A172 (cell line): ENCODE measurements around the gene MBNL2. TPM values are rescaled to one million over a fixed set of nuclear protein-coding genes. Genes with fewer than 3 reads are reported as not detected.

Source experiments
- DNase-seq: peaks from one replicate; pipeline ENCODE4 v3.0.0-alpha.2; 2015; ENCODE audit warnings: low spot score
- total RNA-seq: library from RNA; depleted of rRNA; stranded (reverse); fragments of >200 nt; shearing (Covaris generic); gene quantifications from 2 replicates; pipeline ENCODE4 v1.2.3, GENCODE V29; 2014

The MBNL2 gene
- total RNA-seq, 1 experiment from 2014 or later: 204 TPM

GRCh38 chr13:97379386-97379785, 157.3 kb downstream of the MBNL2 start:
- no peak for DNase-seq

- no peak for DNase-seq
Measured at GRCh38 chr13:97380696-97381095, 158.6 kb downstream of the MBNL2 start.

GRCh38 chr13:97381189-97381588, 159.1 kb downstream of the MBNL2 start:
- no peak for DNase-seq

GRCh38 chr13:97382276-97382675, 160.1 kb downstream of the MBNL2 start:
- no peak for DNase-seq

GRCh38 chr13:97384371-97384770, 162.2 kb downstream of the MBNL2 start:
- DNase-seq: no peak

GRCh38 chr13:97385146-97385545, 163.0 kb downstream of the MBNL2 start:
- DNase-seq: no peak

- DNase-seq: no peak
Measured at GRCh38 chr13:97385854-97386253, 163.7 kb downstream of the MBNL2 start.

- no peak for DNase-seq
Measured at GRCh38 chr13:97386801-97387484, 164.8 kb downstream of the MBNL2 start.

- no peak for DNase-seq
Measured at GRCh38 chr13:97387485-97387839, 165.3 kb downstream of the MBNL2 start.

GRCh38 chr13:97387890-97388289, 165.8 kb downstream of the MBNL2 start:
- DNase-seq: no peak

GRCh38 chr13:97388373-97388772, 166.2 kb downstream of the MBNL2 start:
- no peak for DNase-seq

- no peak for DNase-seq
Measured at GRCh38 chr13:97390941-97391600, 168.9 kb downstream of the MBNL2 start.

- no peak for DNase-seq
Measured at GRCh38 chr13:97392020-97392419, 169.9 kb downstream of the MBNL2 start.

- DNase-seq: no peak
Measured at GRCh38 chr13:97394542-97394941, 172.4 kb downstream of the MBNL2 start.

GRCh38 chr13:97395447-97396136, 173.5 kb downstream of the MBNL2 start:
- DNase-seq: peak; percentile 42

GRCh38 chr13:97397267-97397666, 175.1 kb downstream of the MBNL2 start:
- no peak for DNase-seq

GRCh38 chr13:97401421-97401820, 179.3 kb downstream of the MBNL2 start:
- no peak for DNase-seq

GRCh38 chr13:97403893-97404750, 182.0 kb downstream of the MBNL2 start:
- DNase-seq: no peak

- no peak for DNase-seq
Measured at GRCh38 chr13:97407540-97407939, 185.4 kb downstream of the MBNL2 start.

- DNase-seq: no peak
Measured at GRCh38 chr13:97408938-97409337, 186.8 kb downstream of the MBNL2 start.

GRCh38 chr13:97411984-97412383, 189.9 kb downstream of the MBNL2 start:
- no peak for DNase-seq

- DNase-seq: no peak
Measured at GRCh38 chr13:97413694-97414093, 191.6 kb downstream of the MBNL2 start.
